GM06990 (cell line): ENCODE results near the gene RHBDL3.

Source experiments
- DNase-seq: peaks from one replicate; pipeline ENCODE4 v3.0.0-alpha.2; 2011; ENCODE audit not compliant: insufficient read length; ENCODE audit errors: extremely low read depth
- H3K27me3 ChIP-seq: replicated peaks from 2 replicates; pipeline ENCODE4 v1.6.0; 2011; ENCODE audit warnings: low read length; ENCODE audit not compliant: control insufficient read depth, insufficient read depth
- H3K36me3 ChIP-seq: 2 replicates; pipeline ENCODE4 v1.5.1; 2011; ENCODE audit warnings: low read length; ENCODE audit not compliant: control insufficient read depth, insufficient read depth
- H3K4me3 ChIP-seq: replicated peaks from 2 replicates; pipeline ENCODE4 v1.5.1; 2011; ENCODE audit warnings: low read depth, mild to moderate bottlenecking, control low read depth, low read length
- CTCF ChIP-seq: IDR thresholded peaks from 2 replicates; pipeline ENCODE4 v1.5.1; 2011; ENCODE audit warnings: low read length, control low read depth, mild to moderate bottlenecking, inconsistent platforms; ENCODE audit not compliant: insufficient read depth, poor library complexity, severe bottlenecking

RHBDL3 gene

GRCh38 chr17:32330147-32330546, 64.5 kb downstream of the RHBDL3 start:
- TF ChIP-seq CTCF = no peak
- Histone ChIP-seq H3K36me3 (peaks cover 3% of the 10 kb centered on the region), H3K27me3 (no peaks in the 10 kb centered on the region), H3K4me3 (no peak overlapping the region)
- DNase-seq = no peak

- TF ChIP-seq CTCF = no peak
- H3K27me3 ChIP-seq = no peaks in the 10 kb centered on the region
- DNase-seq = no peak
Observed at GRCh38 chr17:32331243-32332040, 65.8 kb downstream of the RHBDL3 start.

GRCh38 chr17:32333187-32333586, 67.6 kb downstream of the RHBDL3 start:
- no peak for DNase-seq
- H3K4me3 ChIP-seq = no peak overlapping the region
- peaks cover 6% of the 10 kb centered on the region for H3K36me3 ChIP-seq
- TF ChIP-seq CTCF = no peak
- no peaks in the 10 kb centered on the region for H3K27me3 ChIP-seq

More at GRCh38 chr17:32331243-32332040, 65.8 kb downstream of the RHBDL3 start:
- H3K4me3 ChIP-seq = no peak overlapping the region
- H3K36me3 ChIP-seq = peaks cover 3% of the 10 kb centered on the region

GRCh38 chr17:32335046-32335445, 69.4 kb downstream of the RHBDL3 start:
- no peaks in the 10 kb centered on the region for H3K27me3 ChIP-seq
- TF ChIP-seq CTCF = no peak
- H3K36me3 ChIP-seq = peaks cover 6% of the 10 kb centered on the region
- no peak for DNase-seq
- H3K4me3 ChIP-seq = no peak overlapping the region

GRCh38 chr17:32335687-32336086, 70.1 kb downstream of the RHBDL3 start:
- Histone ChIP-seq H3K27me3 (no peaks in the 10 kb centered on the region), H3K4me3 (no peak overlapping the region), H3K36me3 (peaks cover 6% of the 10 kb centered on the region)
- TF ChIP-seq CTCF = no peak
- DNase-seq = no peak
